ENCODE results near the gene TMEM215. TPM values are rescaled to one million over a fixed set of nuclear protein-coding genes. Genes with fewer than 3 reads are reported as not detected.

The TMEM215 gene
- total and polyA plus RNA-seq, 2 of the 8 experiments (the other 6 are each of a cell fraction or from before 2014, with no cell fraction given), result 0.33 to 0.67 TPM

DNA sequence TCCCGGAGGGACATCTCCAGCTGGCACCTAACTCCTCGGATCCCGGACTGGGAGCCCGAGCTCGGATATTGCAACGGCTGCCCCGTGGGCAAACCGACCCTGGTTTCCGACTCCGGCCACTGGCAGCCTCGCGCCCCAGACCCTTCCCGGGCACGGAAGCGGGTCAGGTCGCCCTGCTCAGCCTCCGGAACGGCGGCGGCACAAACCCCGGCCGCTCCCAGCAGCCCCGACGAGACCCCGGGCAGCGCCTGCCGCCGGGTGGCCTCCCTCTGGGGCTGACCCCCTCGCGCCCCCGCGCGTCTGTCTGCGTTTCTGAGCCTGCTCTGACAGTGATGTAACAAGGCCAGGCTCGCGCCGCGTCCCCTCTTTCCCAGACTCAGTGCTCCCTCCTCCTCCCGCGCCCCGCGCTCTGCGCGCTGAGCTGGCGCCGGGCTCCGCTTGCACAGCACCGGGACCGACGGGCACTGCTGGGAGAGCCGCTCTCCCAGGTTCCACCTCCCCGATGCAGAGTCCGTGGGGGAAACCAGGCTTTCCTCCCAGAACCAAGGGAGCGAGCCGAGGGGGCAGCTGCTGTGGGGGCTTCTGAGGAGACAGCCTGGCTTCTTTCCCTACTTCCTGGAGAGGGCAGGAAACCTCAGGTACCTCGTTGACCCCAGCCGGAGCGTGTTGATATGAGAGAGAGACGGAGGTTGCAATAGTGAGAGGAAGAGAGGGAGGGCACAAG lies at the start of gene TMEM215 (continued):
- TF ChIP-seq, protein P1, sequence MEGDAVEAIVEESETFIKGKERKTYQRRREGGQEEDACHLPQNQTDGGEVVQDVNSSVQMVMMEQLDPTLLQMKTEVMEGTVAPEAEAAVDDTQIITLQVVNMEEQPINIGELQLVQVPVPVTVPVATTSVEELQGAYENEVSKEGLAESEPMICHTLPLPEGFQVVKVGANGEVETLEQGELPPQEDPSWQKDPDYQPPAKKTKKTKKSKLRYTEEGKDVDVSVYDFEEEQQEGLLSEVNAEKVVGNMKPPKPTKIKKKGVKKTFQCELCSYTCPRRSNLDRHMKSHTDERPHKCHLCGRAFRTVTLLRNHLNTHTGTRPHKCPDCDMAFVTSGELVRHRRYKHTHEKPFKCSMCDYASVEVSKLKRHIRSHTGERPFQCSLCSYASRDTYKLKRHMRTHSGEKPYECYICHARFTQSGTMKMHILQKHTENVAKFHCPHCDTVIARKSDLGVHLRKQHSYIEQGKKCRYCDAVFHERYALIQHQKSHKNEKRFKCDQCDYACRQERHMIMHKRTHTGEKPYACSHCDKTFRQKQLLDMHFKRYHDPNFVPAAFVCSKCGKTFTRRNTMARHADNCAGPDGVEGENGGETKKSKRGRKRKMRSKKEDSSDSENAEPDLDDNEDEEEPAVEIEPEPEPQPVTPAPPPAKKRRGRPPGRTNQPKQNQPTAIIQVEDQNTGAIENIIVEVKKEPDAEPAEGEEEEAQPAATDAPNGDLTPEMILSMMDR (IDR thresholded peaks at IDR 0.05; ENCODE audit: control extremely low read depth in 1 of 3, insufficient read depth in 1 of 3, low read depth in 1 of 3, low read length in 3 of 3), result peak in 2 of 3 experiments; percentile 6 to 30; a peak in 2 of 4 replicates
- TF ChIP-seq SUZ12 (IDR thresholded peaks at IDR 0.05; ENCODE audit: low read length), result peak; percentile 62
- no peak for TF ChIP-seq YY1 (IDR thresholded peaks at IDR 0.05; ENCODE audit: low read depth, low read length)
- no peak for TF ChIP-seq SAP30 (IDR thresholded peaks at IDR 0.05; ENCODE audit: insufficient read depth, insufficient replicate concordance, low read length)
- TF ChIP-seq EP300 (IDR thresholded peaks at IDR 0.05; ENCODE audit: borderline replicate concordance in 1 of 2, low read depth in 2 of 2, low read length in 2 of 2), result no peak
- no peak for TF ChIP-seq EGR1 (IDR thresholded peaks at IDR 0.05; ENCODE audit: borderline replicate concordance, low read depth, low read length)
- TF ChIP-seq SRF (IDR thresholded peaks at IDR 0.05; ENCODE audit: low read depth, low read length), result no peak
- TF ChIP-seq POLR2A (IDR thresholded peaks at IDR 0.05; ENCODE audit: control extremely low read depth in 1 of 2, low read depth in 2 of 2, low read length in 2 of 2), result no peak
- peak; percentile 98 for TF ChIP-seq KDM4A (IDR thresholded peaks at IDR 0.05; ENCODE audit: low read depth, low read length, severe bottlenecking)
- TF ChIP-seq RBBP5 (IDR thresholded peaks at IDR 0.05; ENCODE audit: borderline replicate concordance, low read depth, low read length), result peak; percentile 40; the same call in 1 of the 2 replicates
- peak; percentile 52; the same call in 1 of the 2 replicates for TF ChIP-seq CEBPB (IDR thresholded peaks at IDR 0.05; ENCODE audit: low read depth, low read length)
- TF ChIP-seq ASH2L (IDR thresholded peaks at IDR 0.05; ENCODE audit: low read length), result peak; percentile 83
- TF ChIP-seq TEAD4 (IDR thresholded peaks at IDR 0.05; ENCODE audit: low read depth, low read length), result no peak
- TF ChIP-seq KDM5A (IDR thresholded peaks at IDR 0.05; ENCODE audit: low read length), result no peak
- TF ChIP-seq, protein P2, sequence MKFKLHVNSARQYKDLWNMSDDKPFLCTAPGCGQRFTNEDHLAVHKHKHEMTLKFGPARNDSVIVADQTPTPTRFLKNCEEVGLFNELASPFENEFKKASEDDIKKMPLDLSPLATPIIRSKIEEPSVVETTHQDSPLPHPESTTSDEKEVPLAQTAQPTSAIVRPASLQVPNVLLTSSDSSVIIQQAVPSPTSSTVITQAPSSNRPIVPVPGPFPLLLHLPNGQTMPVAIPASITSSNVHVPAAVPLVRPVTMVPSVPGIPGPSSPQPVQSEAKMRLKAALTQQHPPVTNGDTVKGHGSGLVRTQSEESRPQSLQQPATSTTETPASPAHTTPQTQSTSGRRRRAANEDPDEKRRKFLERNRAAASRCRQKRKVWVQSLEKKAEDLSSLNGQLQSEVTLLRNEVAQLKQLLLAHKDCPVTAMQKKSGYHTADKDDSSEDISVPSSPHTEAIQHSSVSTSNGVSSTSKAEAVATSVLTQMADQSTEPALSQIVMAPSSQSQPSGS (IDR thresholded peaks at IDR 0.05; ENCODE audit: low read length), result no peak
- TF ChIP-seq CHD1 (IDR thresholded peaks at IDR 0.05; ENCODE audit: low read depth, low read length), result no peak
- TF ChIP-seq JUND (IDR thresholded peaks at IDR 0.05; ENCODE audit: low read length), result no peak
- TF ChIP-seq TBP (IDR thresholded peaks at IDR 0.05; ENCODE audit: low read depth, low read length), result peak; percentile 46; the same call in 1 of the 2 replicates
- TF ChIP-seq RNF2 (IDR thresholded peaks at IDR 0.05; ENCODE audit: borderline replicate concordance, low read depth, low read length, missing control alignments, poor library complexity, severe bottlenecking), result no peak
- TF ChIP-seq HDAC6 (IDR thresholded peaks at IDR 0.05; ENCODE audit: low read depth, low read length), result no peak

All from H1 (cell line).